DMS 273 treated with DMSO at 0.1 percent for 48 hours (cell line): Measurements from ENCODE around the gene ERI3.

Experiments
- DNase-seq: peaks from one replicate; lab custom pipeline; 2025; lab: John Stamatoyannopoulos, UW

Gene ERI3

GRCh38 chr1:44315521-44315920 lies 39.5 kb downstream of the ERI3 start:
- DNase-seq, result no peak

GRCh38 chr1:44314452-44314851 lies 40.6 kb downstream of the ERI3 start:
- no peak for DNase-seq

- DNase-seq, result no peak
Measured at GRCh38 chr1:44313265-44313918, 41.7 kb downstream of the ERI3 start.

- no peak for DNase-seq
Measured at GRCh38 chr1:44312399-44313196, 42.5 kb downstream of the ERI3 start.

- DNase-seq, result no peak
Measured at GRCh38 chr1:44310006-44310405, 45.1 kb downstream of the ERI3 start.

- no peak for DNase-seq
Measured at GRCh38 chr1:44305962-44306422, 49.1 kb downstream of the ERI3 start.

GRCh38 chr1:44303532-44303931 lies 51.5 kb downstream of the ERI3 start:
- DNase-seq, result no peak

GRCh38 chr1:44302541-44302940 lies 52.5 kb downstream of the ERI3 start:
- DNase-seq, result no peak

- DNase-seq, result no peak
Measured at GRCh38 chr1:44301442-44301841, 53.6 kb downstream of the ERI3 start.

GRCh38 chr1:44300852-44301251 lies 54.2 kb downstream of the ERI3 start:
- DNase-seq, result no peak

- DNase-seq, result no peak
Measured at GRCh38 chr1:44297695-44298400, 57.2 kb downstream of the ERI3 start.

- DNase-seq, result no peak
Measured at GRCh38 chr1:44296806-44297205, 58.3 kb downstream of the ERI3 start.

GRCh38 chr1:44296086-44296485 lies 59.0 kb downstream of the ERI3 start:
- no peak for DNase-seq

GRCh38 chr1:44294588-44295007 lies 60.5 kb downstream of the ERI3 start:
- no peak for DNase-seq

- DNase-seq, result no peak
Measured at GRCh38 chr1:44293761-44294315, 61.2 kb downstream of the ERI3 start.

GRCh38 chr1:44292651-44293050 lies 62.4 kb downstream of the ERI3 start:
- DNase-seq, result no peak

- DNase-seq, result no peak
Measured at GRCh38 chr1:44290250-44291094, 64.6 kb downstream of the ERI3 start.

GRCh38 chr1:44289530-44289929 lies 65.5 kb downstream of the ERI3 start:
- no peak for DNase-seq

GRCh38 chr1:44288883-44289282 lies 66.2 kb downstream of the ERI3 start:
- no peak for DNase-seq

GRCh38 chr1:44284184-44284583 lies 70.9 kb downstream of the ERI3 start:
- DNase-seq, result no peak

- DNase-seq, result no peak
Measured at GRCh38 chr1:44283524-44284173, 71.4 kb downstream of the ERI3 start.
